Renal cortex interstitium (tissue), 3 donors: ENCODE measurements around the gene RSBN1. TPM values are rescaled to one million over a fixed set of nuclear protein-coding genes. Genes with fewer than 3 reads are reported as not detected.

Source experiments
- polyA plus RNA-seq, 3 donors: library from polyadenylated mRNA; unstranded; fragments of 120-200 nt; gene quantifications; one replicate each; pipeline ENCODE4 v1.2.1, GENCODE V29; 2013; ENCODE audit not compliant: insufficient read length in 3 of 3

Gene RSBN1
- polyA plus RNA-seq, 3 donors, result 25.4 to 28.1 (median 26.4) TPM

Other genes with a start within 250 kb of the RSBN1 start
- 10 to 100 TPM; 22.8 to 27.1 (median 24.0) TPM for gene PHTF1, start 53.0 kb downstream of the RSBN1 start, polyA plus RNA-seq
- gene PTPN22, start 59.2 kb upstream of the RSBN1 start, polyA plus RNA-seq, result under 1 TPM; 0.23 to 0.42 (median 0.25) TPM
- 1 to 10 TPM in 1 of 3 donors, under 1 TPM in 2; 0.47 to 1.2 (median 0.68) TPM for gene BCL2L15, start 75.1 kb upstream of the RSBN1 start, polyA plus RNA-seq
- gene AP4B1, start 92.3 kb upstream of the RSBN1 start, polyA plus RNA-seq, result 10 to 100 TPM; 26.7 to 46.2 (median 31.1) TPM
- 10 to 100 TPM in 2 of 3 donors, 1 to 10 TPM in 1; 9.0 to 13.2 (median 11.3) TPM for gene DCLRE1B, start 92.8 kb upstream of the RSBN1 start, polyA plus RNA-seq
- 10 to 100 TPM; 40.3 to 43.9 (median 41.4) TPM for gene HIPK1, start 116.8 kb upstream of the RSBN1 start, polyA plus RNA-seq
- gene OLFML3, start 167.0 kb upstream of the RSBN1 start, polyA plus RNA-seq, result 100 to 1,000 TPM; 130 to 168 (median 133) TPM